H1 (cell line): Measurements from ENCODE around the gene PTGES. TPM values are rescaled to one million over a fixed set of nuclear protein-coding genes. Genes with fewer than 3 reads are reported as not detected.

Experiments
- CEBPB ChIP-seq: IDR thresholded peaks from 2 replicates; pipeline ENCODE4 v1.6.1; 2012; ENCODE audit warnings: low read depth, low read length
- CREB1 ChIP-seq: IDR thresholded peaks from 2 replicates; pipeline ENCODE4 v1.6.1; 2012; ENCODE audit warnings: inconsistent platforms
- polyA plus RNA-seq, 7 experiments: library from polyadenylated mRNA; depleted of rRNA in 3 of 7; stranded (reverse) in 5 of 7; unstranded in 2 of 7; fragments of >200 nt in 5 of 7; fragments of 200-250 nt in 2 of 7; gene quantifications; 1 replicate in 5 of 7; 2 replicates in 1 of 7; 4 replicates in 1 of 7; pipeline versions ENCODE4 v1.2.1 to v1.2.3, GENCODE V29; 2011 to 2013; ENCODE audit warnings: missing spikeins in 2 of 7, mixed read lengths in 2 of 7
- total RNA-seq: library from RNA; stranded (reverse); fragmentation: NEBNext Ultra II Directional; extraction: Animal tissue kit (Norgen Biotek cat#: 25700); gene quantifications from 2 replicates; pipeline ENCODE4 v1.2.1, GENCODE V29; 2021
- TF ChIP-seq, protein P1 (sequence below): IDR thresholded peaks from 2 replicates; pipeline ENCODE4 v1.6.1; 2012; ENCODE audit warnings: low read length, inconsistent platforms

PTGES gene
- total and polyA plus RNA-seq, 2 of the 8 experiments (the other 6 are each of a cell fraction or from before 2014, with no cell fraction given): 3.2 to 5.1 TPM

- TF ChIP-seq CEBPB: no peak
- TF ChIP-seq, protein P1, sequence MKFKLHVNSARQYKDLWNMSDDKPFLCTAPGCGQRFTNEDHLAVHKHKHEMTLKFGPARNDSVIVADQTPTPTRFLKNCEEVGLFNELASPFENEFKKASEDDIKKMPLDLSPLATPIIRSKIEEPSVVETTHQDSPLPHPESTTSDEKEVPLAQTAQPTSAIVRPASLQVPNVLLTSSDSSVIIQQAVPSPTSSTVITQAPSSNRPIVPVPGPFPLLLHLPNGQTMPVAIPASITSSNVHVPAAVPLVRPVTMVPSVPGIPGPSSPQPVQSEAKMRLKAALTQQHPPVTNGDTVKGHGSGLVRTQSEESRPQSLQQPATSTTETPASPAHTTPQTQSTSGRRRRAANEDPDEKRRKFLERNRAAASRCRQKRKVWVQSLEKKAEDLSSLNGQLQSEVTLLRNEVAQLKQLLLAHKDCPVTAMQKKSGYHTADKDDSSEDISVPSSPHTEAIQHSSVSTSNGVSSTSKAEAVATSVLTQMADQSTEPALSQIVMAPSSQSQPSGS: no peak
- no peak for TF ChIP-seq CREB1
These were observed 13.0 kb upstream of the PTGES start (continued) for GRCh38 chr9:129765764-129766317.
